ENCODE data around the gene KSR2.

GRCh38 chr12:117774941-117775775 is 193.6 kb downstream of the KSR2 start:
- no peak for TF ChIP-seq POLR2A (IDR thresholded peaks at IDR 0.05; ENCODE audit: low read depth, low read length)
- TF ChIP-seq PAX5 (IDR thresholded peaks at IDR 0.05; ENCODE audit: insufficient read depth, low read length, severe bottlenecking) = no peak
- TF ChIP-seq POLR2AphosphoS5 (IDR thresholded peaks at IDR 0.05; ENCODE audit: low read depth, low read length) = no peak
- no peak for TF ChIP-seq TAF1 (IDR thresholded peaks at IDR 0.05; ENCODE audit: low read depth, low read length)
- TF ChIP-seq POU2F2 (IDR thresholded peaks at IDR 0.05; ENCODE audit: low read depth, low read length) = no peak
- no peak for TF ChIP-seq SPI1 (IDR thresholded peaks at IDR 0.05; ENCODE audit: low read depth, low read length)

All from GM12891 (cell line).